NCI-H2171 treated with DMSO at 0.1 percent for 48 hours (cell line): ENCODE results near the gene ADGRV1.
"Not testable (repeated sequence)": the region's sequence is repeated elsewhere in the genome, so short reads cannot be mapped to it uniquely, and the experiment has no call there.

Experiments
- DNase-seq: peaks from one replicate; lab custom pipeline; 2025; lab: John Stamatoyannopoulos, UW

Gene ADGRV1

GRCh38 chr5:90940227-90940995, 381.8 kb downstream of the ADGRV1 start:
- DNase-seq = peak; percentile 37

GRCh38 chr5:90941002-90941720, 382.6 kb downstream of the ADGRV1 start:
- DNase-seq = peak; percentile 59

- DNase-seq = no peak
Observed at GRCh38 chr5:90944116-90944515, 385.5 kb downstream of the ADGRV1 start.

GRCh38 chr5:90947667-90948066, 389.1 kb downstream of the ADGRV1 start:
- no peak for DNase-seq

- DNase-seq = no peak
Observed at GRCh38 chr5:90948969-90949368, 390.4 kb downstream of the ADGRV1 start.

- DNase-seq = no peak
Observed at GRCh38 chr5:90949469-90950358, 391.1 kb downstream of the ADGRV1 start.

GRCh38 chr5:90955001-90955635, 396.5 kb downstream of the ADGRV1 start:
- no peak for DNase-seq

GRCh38 chr5:90956511-90957097, 398.0 kb downstream of the ADGRV1 start:
- DNase-seq = peak; percentile 35

GRCh38 chr5:90957906-90958305, 399.3 kb downstream of the ADGRV1 start:
- DNase-seq = no peak

- DNase-seq = no peak
Observed at GRCh38 chr5:90959262-90959661, 400.7 kb downstream of the ADGRV1 start.

GRCh38 chr5:90962481-90962880, 403.9 kb downstream of the ADGRV1 start:
- DNase-seq = no peak

- no peak for DNase-seq
Observed at GRCh38 chr5:90965110-90965685, 406.6 kb downstream of the ADGRV1 start.

GRCh38 chr5:90967443-90967842, 408.8 kb downstream of the ADGRV1 start:
- no peak for DNase-seq

- DNase-seq = no peak
Observed at GRCh38 chr5:90967851-90968250, 409.3 kb downstream of the ADGRV1 start.

GRCh38 chr5:90968319-90968718, 409.7 kb downstream of the ADGRV1 start:
- no peak for DNase-seq

GRCh38 chr5:90969945-90970344, 411.3 kb downstream of the ADGRV1 start:
- DNase-seq = not testable (repeated sequence)

- no peak for DNase-seq
Observed at GRCh38 chr5:90981177-90981576, 422.6 kb downstream of the ADGRV1 start.

- DNase-seq = no peak
Observed at GRCh38 chr5:90981821-90982220, 423.2 kb downstream of the ADGRV1 start.

GRCh38 chr5:90982576-90982975, 424.0 kb downstream of the ADGRV1 start:
- DNase-seq = no peak

- no peak for DNase-seq
Observed at GRCh38 chr5:90983148-90983547, 424.6 kb downstream of the ADGRV1 start.

GRCh38 chr5:90983711-90984124, 425.1 kb downstream of the ADGRV1 start:
- DNase-seq = no peak
